ENCODE data around the gene STARD10. TPM values are rescaled to one million over a fixed set of nuclear protein-coding genes. Genes with fewer than 3 reads are reported as not detected.

STARD10 gene
- polyA plus RNA-seq, 2 of the 4 experiments (the other 2 are of a cell fraction) = 21.2 to 23.2 TPM

- no peaks in the 10 kb centered on the region for H3K9me3 ChIP-seq
- POLR2A ChIA-PET = no interaction called here
- ATAC-seq (no peak), FAIRE-seq (no peak), DNase-seq (ENCODE audit: low read depth in 1 of 2, low spot score in 1 of 2) (no peak)
- CTCF ChIA-PET = interaction anchor here (0.6 to 7.1 kb wide), 13 partner anchors 10 to 971 kb away, joined by 3 to 162 read pairs (median 4); partner anchors contain the start of gene STARD10
- no peak overlapping the region for H3K27ac ChIP-seq
- WGBS (ENCODE audit: missing lambda C conversion rate) = 72% methylated on average over 4 of the region's 4 CpGs
- H3K4me2 ChIP-seq = no peak overlapping the region
- H3K4me3 ChIP-seq = no peak overlapping the region
- TF ChIP-seq CBX8 (IDR thresholded peaks at IDR 0.05) = no peak
- no peak for TF ChIP-seq PBX3 (IDR thresholded peaks at IDR 0.05)
- TF ChIP-seq HEYL (CRISPR knock-in tag; IDR thresholded peaks at IDR 0.05) = no peak
- TF ChIP-seq SREBF2 (IDR thresholded peaks at IDR 0.05) = no peak
- TF ChIP-seq EHF (CRISPR knock-in tag; IDR thresholded peaks at IDR 0.05) = no peak
- no peak for TF ChIP-seq CEBPB (IDR thresholded peaks at IDR 0.05)
- TF ChIP-seq HOXB13 (CRISPR knock-in tag; IDR thresholded peaks at IDR 0.05; ENCODE audit: low read depth) = no peak
- no peak for TF ChIP-seq USF2 (IDR thresholded peaks at IDR 0.05)
- TF ChIP-seq CBX2 (IDR thresholded peaks at IDR 0.05; ENCODE audit: borderline replicate concordance, low read depth) = no peak
- TF ChIP-seq CHD2 (IDR thresholded peaks at IDR 0.05; ENCODE audit: low read length, partially characterized antibody) = no peak
- no peak for TF ChIP-seq JUNB (IDR thresholded peaks at IDR 0.05)
- no peak for TF ChIP-seq CTCF (IDR thresholded peaks at IDR 0.05)
- H3K4me1 ChIP-seq = peaks cover 17% of the 10 kb centered on the region
Observed at GRCh38 chr11:72727521-72727920, 66.3 kb downstream of the STARD10 start.

- ChIA-PET POLR2A (no interaction called here), CTCF (interaction anchor here (1.0 to 7.1 kb wide), 21 partner anchors 11 to 609 kb away, joined by 3 to 162 read pairs (median 9); partner anchors contain the start of genes ATG16L2 and STARD10)
- H3K4me2 ChIP-seq = no peak overlapping the region
- H3K4me1 ChIP-seq = peaks cover 20% of the 10 kb centered on the region
- DNase-seq (ENCODE audit: low read depth in 1 of 2, low spot score in 1 of 2) (no peak), FAIRE-seq (no peak), ATAC-seq (no peak)
- TF ChIP-seq GATA3 (IDR thresholded peaks at IDR 0.05; ENCODE audit: borderline replicate concordance) (no peak), HES2 (IDR thresholded peaks at IDR 0.05) (no peak), FOXS1 (CRISPR knock-in tag; IDR thresholded peaks at IDR 0.05) (no peak)
- 86% methylated on average over 23 of the region's 40 CpGs for WGBS (ENCODE audit: missing lambda C conversion rate)
- no peaks in the 10 kb centered on the region for H3K9me3 ChIP-seq
- no peak overlapping the region for H3K4me3 ChIP-seq
- no peak overlapping the region for H3K27ac ChIP-seq
Observed at GRCh38 chr11:72726266-72727220, 67.3 kb downstream of the STARD10 start.

GRCh38 chr11:72725724-72726028, 68.2 kb downstream of the STARD10 start:
- CTCF ChIA-PET = interaction anchor here (0.6 to 7.1 kb wide), 70 partner anchors 9 to 625 kb away, joined by 3 to 162 read pairs (median 6); partner anchors contain the start of genes ARAP1, ATG16L2, FCHSD2 and STARD10
- peak overlapping the region in 1 of 2 experiments; percentile 63; a peak in 2 of 6 replicates for H3K27ac ChIP-seq
- H3K9me3 ChIP-seq = no peaks in the 10 kb centered on the region
- FAIRE-seq (no peak), DNase-seq (ENCODE audit: low read depth in 1 of 2, low spot score in 1 of 2) (no peak), ATAC-seq (no peak)
- no peak overlapping the region for H3K4me2 ChIP-seq
- H3K4me3 ChIP-seq = no peak overlapping the region
- POLR2A ChIA-PET = interaction anchor here (0.9 to 1.1 kb wide), 5 partner anchors 67 to 581 kb away, joined by 4 to 10 read pairs (median 8); partner anchors contain the start of genes FCHSD2 and STARD10
- H3K4me1 ChIP-seq = peaks cover 29% of the 10 kb centered on the region
- WGBS (ENCODE audit: missing lambda C conversion rate) = 71% methylated on average over 4 of the region's 4 CpGs
- TF ChIP-seq ZFP36 (IDR thresholded peaks at IDR 0.05; ENCODE audit: borderline replicate concordance, partially characterized antibody) (peak; percentile 63), KDM1A (IDR thresholded peaks at IDR 0.05; ENCODE audit: low read depth) (no peak)
